Caco-2 (cell line): Measurements from ENCODE around the gene DENND2A. TPM values are rescaled to one million over a fixed set of nuclear protein-coding genes. Genes with fewer than 3 reads are reported as not detected.

Experiments used
- BruUV-seq: library from RNA; stranded (reverse); fragments of 400-500 nt; replicated peaks from 2 replicates; lab custom pipeline; 2021; lab: Mats Ljungman, UMichigan
- CTCF ChIA-PET: fragments of 300-600 bp; sonication (Branson Sonifier 250); formaldehyde crosslinking; loops from one replicate; lab custom pipeline; 2022; ENCODE audit warnings: antibody characterized with exemption; lab: Charles Lee
- POLR2A ChIA-PET: fragments of 300-600 bp; sonication (Branson Sonifier 250); formaldehyde crosslinking; loops from one replicate; lab custom pipeline; 2022; ENCODE audit warnings: antibody characterized with exemption; lab: Charles Lee
- DNase-seq, 2 experiments: peaks; one replicate each; pipeline versions ENCODE4 v3.0.0 to v3.0.0-alpha.2; 2020 to 2022
- H3K27me3 ChIP-seq: replicated peaks from 2 replicates; pipeline ENCODE4 v1.6.0; 2011; ENCODE audit warnings: low read length; ENCODE audit not compliant: control insufficient read depth, insufficient read depth
- H3K36me3 ChIP-seq: 2 replicates; pipeline ENCODE4 v1.5.1; 2011; ENCODE audit warnings: low read length; ENCODE audit not compliant: control insufficient read depth, insufficient read depth
- H3K4me1 ChIP-seq: fragments of 250-450 bp; sonication (Bioruptor Pico); 2 replicates; pipeline ENCODE4 v1.5.1; 2020; ENCODE audit warnings: mild to moderate bottlenecking
- H3K4me3 ChIP-seq: 2 replicates; pipeline ENCODE4 v1.5.1; 2011; ENCODE audit warnings: low read depth, mild to moderate bottlenecking, control low read depth, low read length
- H3K9me3 ChIP-seq: fragments of 250-450 bp; sonication (Bioruptor Pico); 2 replicates; pipeline ENCODE4 v1.5.1; 2020; ENCODE audit warnings: mild to moderate bottlenecking, moderate library complexity
- H3K27ac Mint-ChIP-seq: one replicate; pipeline ENCODE4 v1.8.0; 2022; ENCODE audit warnings: mixed read lengths; ENCODE audit not compliant: unreplicated experiment
- H3K27me3 Mint-ChIP-seq: one replicate; pipeline ENCODE4 v1.8.0; 2022; ENCODE audit warnings: mixed read lengths; ENCODE audit not compliant: insufficient read depth, unreplicated experiment
- H3K36me3 Mint-ChIP-seq: one replicate; pipeline ENCODE4 v1.8.0; 2022; ENCODE audit warnings: mild to moderate bottlenecking, mixed read lengths; ENCODE audit not compliant: insufficient read depth, unreplicated experiment
- H3K4me1 Mint-ChIP-seq: one replicate; pipeline ENCODE4 v1.8.0; 2022; ENCODE audit warnings: low read depth, mixed read lengths; ENCODE audit not compliant: unreplicated experiment
- H3K4me3 Mint-ChIP-seq: one replicate; pipeline ENCODE4 v1.8.0; 2022; ENCODE audit warnings: mild to moderate bottlenecking, moderate library complexity, mixed read lengths; ENCODE audit not compliant: unreplicated experiment
- H3K9me3 Mint-ChIP-seq: one replicate; pipeline ENCODE4 v1.8.0; 2022; ENCODE audit warnings: mixed read lengths; ENCODE audit not compliant: unreplicated experiment
- CTCF ChIP-seq, 2 experiments: fragments of 200-600 bp in 1 of 2; IDR thresholded peaks; 1 replicate in 1 of 2; 2 replicates in 1 of 2; pipeline versions ENCODE4 v1.5.1 to v1.8.0; 2011 to 2022; ENCODE audit warnings: antibody characterized with exemption in 1 of 2, control low read depth in 1 of 2, inconsistent platforms in 1 of 2, low read depth in 1 of 2, low read length in 1 of 2, mild to moderate bottlenecking in 1 of 2, moderate library complexity in 1 of 2; ENCODE audit not compliant: insufficient read depth in 1 of 2, severe bottlenecking in 1 of 2, unreplicated experiment in 1 of 2
- intact Hi-C: fragments of 100-400 bp; cut with micrococcal nuclease; formaldehyde crosslinking; loops from one replicate; pipeline ENCODE4 v1.10.0; 2022; ENCODE audit not compliant: unreplicated experiment
- total RNA-seq: library from RNA; stranded (reverse); gene quantifications from 2 replicates; pipeline ENCODE4 v1.2.3, GENCODE V29; 2022

Gene DENND2A
- total RNA-seq, 1 experiment from 2014 or later = 0.95 TPM

DNA sequence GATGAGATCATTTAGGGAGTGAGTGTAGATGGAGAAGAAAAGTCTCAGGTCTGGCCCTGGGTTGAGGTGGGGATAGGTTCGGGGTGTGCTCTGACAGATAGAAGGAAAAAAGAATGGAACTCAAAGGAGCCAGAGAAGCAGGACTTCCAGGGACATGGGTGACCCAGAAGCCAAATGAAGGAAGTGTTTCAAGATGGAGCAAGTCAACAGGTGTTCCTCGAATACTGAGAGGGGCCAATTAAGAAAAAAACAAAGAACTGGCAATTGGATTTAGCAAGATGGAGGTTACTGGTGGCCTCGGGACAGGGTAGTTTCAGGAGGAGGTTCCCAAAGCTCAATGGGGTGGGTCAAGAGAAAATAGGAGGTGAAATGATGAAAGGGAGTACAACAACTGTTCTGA, 40.3 kb downstream of the DENND2A start:
- H3K9me3 ChIP-seq = no peaks in the 10 kb centered on the region
- BruUV-seq = no TSS peak
- Mint-ChIP-seq H3K9me3 (no peaks in the 10 kb centered on the region), H3K27ac (no peak overlapping the region), H3K4me3 (no peak overlapping the region), H3K27me3 (peaks cover 16% of the 10 kb centered on the region), H3K4me1 (no peaks in the 10 kb centered on the region), H3K36me3 (no peaks in the 10 kb centered on the region)
- H3K4me3 ChIP-seq = no peak overlapping the region
- DNase-seq = no peak
- no peaks in the 10 kb centered on the region; the same call in 1 of the 2 replicates for H3K27me3 ChIP-seq
- TF ChIP-seq CTCF (IDR thresholded peaks at IDR 0.05; ENCODE audit: insufficient read depth in 1 of 2, low read depth in 1 of 2, low read length in 1 of 2, severe bottlenecking in 1 of 2, unreplicated experiment in 1 of 2) = no peak
- CTCF ChIA-PET = no interaction called here
- no peaks in the 10 kb centered on the region for H3K4me1 ChIP-seq
- POLR2A ChIA-PET = no interaction called here
- intact Hi-C loops = no loop called here
- H3K36me3 ChIP-seq = no peaks in the 10 kb centered on the region

DNA sequence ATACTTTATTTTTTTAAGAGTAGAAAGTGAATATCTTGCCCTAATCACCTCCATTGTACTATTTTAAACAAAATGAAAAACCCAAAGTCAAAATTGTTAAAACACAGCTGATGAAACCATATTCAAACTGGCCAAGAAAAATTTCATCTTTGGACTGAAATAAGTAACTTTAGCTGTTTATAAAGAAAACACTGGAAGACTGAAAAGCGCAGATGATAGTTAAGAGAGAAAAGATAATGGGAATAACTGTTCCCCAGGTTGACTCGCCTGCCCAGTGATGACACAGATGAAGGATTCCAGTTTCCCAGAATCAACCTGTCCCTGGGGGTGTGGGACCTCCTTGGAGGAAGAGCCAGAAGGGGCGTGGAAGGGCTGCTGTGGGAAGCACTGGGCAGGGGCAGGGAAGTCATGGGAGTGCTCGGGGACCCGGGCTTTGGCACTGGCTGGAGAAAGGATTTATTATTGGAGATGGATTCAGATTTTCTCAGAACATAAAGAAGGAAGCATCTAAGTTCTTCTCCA, 43.1 kb downstream of the DENND2A start:
- POLR2A ChIA-PET = interaction anchor here (0.5 kb wide), 1 partner anchor 21 kb away, joined by 3 read pairs; no protein-coding TSS in a partner anchor
- DNase-seq = no peak
- H3K36me3 ChIP-seq = no peaks in the 10 kb centered on the region
- H3K4me1 ChIP-seq = no peaks in the 10 kb centered on the region
- Mint-ChIP-seq H3K27ac (no peak overlapping the region), H3K36me3 (no peaks in the 10 kb centered on the region), H3K27me3 (peaks cover 16% of the 10 kb centered on the region), H3K4me1 (no peaks in the 10 kb centered on the region), H3K9me3 (no peaks in the 10 kb centered on the region), H3K4me3 (no peak overlapping the region)
- no peaks in the 10 kb centered on the region; the same call in 1 of the 2 replicates for H3K27me3 ChIP-seq
- H3K9me3 ChIP-seq = no peaks in the 10 kb centered on the region
- no peak overlapping the region for H3K4me3 ChIP-seq
- TF ChIP-seq CTCF (IDR thresholded peaks at IDR 0.05; ENCODE audit: insufficient read depth in 1 of 2, low read depth in 1 of 2, low read length in 1 of 2, severe bottlenecking in 1 of 2, unreplicated experiment in 1 of 2) = no peak
- CTCF ChIA-PET = no interaction called here
- no TSS peak for BruUV-seq
- intact Hi-C loops = no loop called here

- Mint-ChIP-seq H3K4me3 (no peak overlapping the region), H3K27me3 (peaks cover 12% of the 10 kb centered on the region), H3K9me3 (no peaks in the 10 kb centered on the region), H3K27ac (no peak overlapping the region), H3K4me1 (no peaks in the 10 kb centered on the region), H3K36me3 (no peaks in the 10 kb centered on the region)
- H3K9me3 ChIP-seq = no peaks in the 10 kb centered on the region
- TF ChIP-seq CTCF (IDR thresholded peaks at IDR 0.05; ENCODE audit: insufficient read depth in 1 of 2, low read depth in 1 of 2, low read length in 1 of 2, severe bottlenecking in 1 of 2, unreplicated experiment in 1 of 2) = no peak
- H3K4me1 ChIP-seq = no peaks in the 10 kb centered on the region
- ChIA-PET POLR2A (interaction anchor here (0.5 kb wide), 1 partner anchor 22 kb away, joined by 3 read pairs; no protein-coding TSS in a partner anchor), CTCF (no interaction called here)
- no peak overlapping the region for H3K4me3 ChIP-seq
- intact Hi-C loops = no loop called here
- no TSS peak for BruUV-seq
- no peaks in the 10 kb centered on the region for H3K36me3 ChIP-seq
- no peak for DNase-seq
- no peaks in the 10 kb centered on the region; the same call in 1 of the 2 replicates for H3K27me3 ChIP-seq
These were observed 43.8 kb downstream of the DENND2A start for GRCh38 chr7:140596519-140597427.
